Activated naive CD8-positive, alpha-beta T cell treated with anti-CD3 and anti-CD28 coated beads, Interleukin-2, amount 50 U/mL, for 24 hours (primary cell): Measurements from ENCODE around the gene FANCI.

ENCODE experiments used
- ATAC-seq: fragments of 150-1000 bp; cut with Tn5 transposase; one replicate; pipeline ENCODE4 v1.10.0; 2021
- DNase-seq: peaks from one replicate; pipeline ENCODE4 v3.0.0; 2021
- H3K27ac Mint-ChIP-seq: one replicate; pipeline ENCODE4 v1.8.0; 2021; ENCODE audit warnings: mild to moderate bottlenecking, mixed read lengths
- H3K27me3 Mint-ChIP-seq: one replicate; pipeline ENCODE4 v1.8.0; 2021; ENCODE audit warnings: mixed read lengths
- H3K36me3 Mint-ChIP-seq: one replicate; pipeline ENCODE4 v1.8.0; 2021; ENCODE audit warnings: low read depth, mixed read lengths
- H3K4me1 Mint-ChIP-seq: one replicate; pipeline ENCODE4 v1.8.0; 2021; ENCODE audit warnings: mixed read lengths
- H3K4me3 Mint-ChIP-seq: one replicate; pipeline ENCODE4 v1.8.0; 2021; ENCODE audit warnings: mild to moderate bottlenecking, moderate library complexity, mixed read lengths
- H3K9me3 Mint-ChIP-seq: one replicate; pipeline ENCODE4 v1.8.0; 2021; ENCODE audit warnings: mixed read lengths

Gene FANCI

DNA sequence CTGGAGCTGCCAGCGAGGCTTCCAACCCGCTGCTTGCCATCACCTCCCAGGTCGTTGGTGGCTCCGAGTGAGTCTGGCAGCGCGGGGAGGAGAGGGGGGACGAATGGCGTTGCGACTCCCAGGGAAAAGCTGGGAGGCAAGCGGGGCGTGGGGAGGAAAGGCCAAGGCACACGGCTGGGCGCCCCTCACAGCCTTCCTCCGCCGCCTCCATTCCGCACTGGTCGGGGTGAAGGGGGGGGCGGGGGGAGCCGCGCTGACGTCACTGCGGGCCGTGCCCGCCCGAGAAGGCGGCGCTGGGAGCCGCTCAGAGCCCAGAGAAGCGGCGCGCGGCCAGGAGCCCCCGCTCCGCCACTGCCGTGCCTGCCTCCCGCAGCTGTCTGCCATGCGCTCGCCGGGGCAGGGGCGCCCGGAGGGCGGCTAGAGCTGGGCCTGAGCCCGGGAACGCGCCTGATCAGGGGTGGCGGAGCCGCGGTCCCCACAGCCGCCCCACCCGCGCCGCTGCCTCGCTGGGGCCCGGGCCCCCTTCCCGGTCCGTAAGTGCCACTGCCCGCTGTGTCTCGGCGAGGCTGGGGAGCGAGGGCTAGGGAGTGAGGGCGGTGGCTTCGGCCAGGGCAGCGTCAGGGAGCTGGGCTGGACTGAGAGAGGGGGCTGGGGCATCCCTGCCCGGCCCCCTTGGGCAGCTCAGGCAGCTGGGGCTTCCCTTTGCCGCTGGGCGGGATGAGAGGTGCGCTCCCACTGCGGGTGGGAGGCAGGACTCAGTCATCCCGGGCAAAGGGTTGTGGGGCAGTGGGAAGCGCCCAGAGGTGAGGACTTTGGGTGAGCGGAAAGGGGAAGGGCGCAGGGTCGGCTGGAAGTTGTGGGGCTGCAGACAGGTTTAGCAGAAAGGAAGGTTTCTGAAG, 118.7 kb downstream of the FANCI start:
- Mint-ChIP-seq H3K36me3 (no peaks in the 10 kb centered on the region), H3K4me3 (no peak overlapping the region), H3K27ac (no peak overlapping the region), H3K27me3 (peaks cover 84% of the 10 kb centered on the region), H3K9me3 (no peaks in the 10 kb centered on the region), H3K4me1 (peaks cover 25% of the 10 kb centered on the region)
- DNase-seq (no peak), ATAC-seq (no peak)

DNA sequence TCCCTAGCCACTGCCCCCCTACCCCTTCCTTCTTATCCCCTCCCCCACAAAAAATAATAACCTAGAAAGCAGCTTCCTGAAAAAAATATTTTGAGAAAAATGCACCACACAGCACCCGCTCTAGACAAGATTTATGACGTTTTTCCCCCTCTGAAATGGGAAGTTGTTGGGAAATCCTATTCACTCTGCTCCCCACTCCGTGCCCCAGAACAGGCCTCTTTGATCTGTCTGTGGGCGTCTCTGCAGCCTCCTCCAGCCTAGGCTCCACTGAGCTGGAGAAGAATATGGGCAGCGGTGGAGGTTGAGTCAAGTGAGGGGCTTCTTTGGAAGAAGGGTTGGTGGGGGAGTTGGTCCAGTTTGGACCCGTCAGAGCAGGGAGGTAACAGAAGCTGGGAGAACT, 119.4 kb downstream of the FANCI start:
- H3K27ac Mint-ChIP-seq, result no peak overlapping the region
- no peak overlapping the region for H3K4me3 Mint-ChIP-seq
- H3K9me3 Mint-ChIP-seq, result no peaks in the 10 kb centered on the region
- peaks cover 77% of the 10 kb centered on the region for H3K27me3 Mint-ChIP-seq
- ATAC-seq (no peak), DNase-seq (no peak)
- no peaks in the 10 kb centered on the region for H3K36me3 Mint-ChIP-seq
- peaks cover 25% of the 10 kb centered on the region for H3K4me1 Mint-ChIP-seq

DNA sequence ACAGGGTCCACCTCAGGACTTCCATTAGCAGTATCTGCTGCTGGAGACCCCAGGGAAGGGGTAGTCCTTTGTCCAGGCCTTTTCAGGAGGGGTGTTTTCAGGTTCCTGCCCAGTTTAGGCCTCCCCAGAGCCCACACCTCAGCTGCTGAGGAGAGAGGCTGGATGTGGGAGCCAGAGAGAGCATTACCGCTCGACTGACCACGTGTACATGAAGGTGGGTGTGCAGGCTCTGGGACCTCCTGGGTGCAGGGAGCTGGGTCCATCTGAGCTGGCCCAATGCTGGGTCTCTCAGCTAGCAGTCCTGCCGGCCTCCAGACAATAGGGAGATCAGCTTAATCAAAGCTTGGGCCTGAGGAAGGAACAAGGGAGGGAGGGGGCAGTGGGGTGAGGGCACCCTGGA, 120.0 kb downstream of the FANCI start:
- no peak for DNase-seq
- Mint-ChIP-seq H3K9me3 (no peaks in the 10 kb centered on the region), H3K27me3 (peaks cover 82% of the 10 kb centered on the region)

DNA sequence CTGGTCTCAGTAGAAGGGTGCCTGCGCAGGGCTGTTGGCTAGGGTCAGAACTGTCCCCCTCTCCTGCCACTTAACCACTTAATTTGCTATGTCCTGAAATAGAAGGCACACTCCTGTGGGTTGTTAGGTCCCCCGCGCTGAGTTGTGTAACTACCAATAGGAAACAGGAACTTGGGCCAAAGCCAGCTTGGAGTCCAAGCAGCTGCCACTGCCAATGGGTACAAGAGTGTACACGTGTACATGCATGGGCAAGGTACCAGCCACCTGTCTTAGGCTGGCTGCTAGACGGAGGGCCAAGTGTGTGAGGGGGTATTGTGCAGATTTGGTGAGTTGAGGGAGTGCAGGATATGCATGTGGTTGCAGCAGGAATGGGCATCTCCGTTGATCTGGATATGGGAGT, 120.6 kb downstream of the FANCI start:
- H3K27me3 Mint-ChIP-seq, result peaks cover 85% of the 10 kb centered on the region
- no peaks in the 10 kb centered on the region for H3K9me3 Mint-ChIP-seq
- H3K4me3 Mint-ChIP-seq, result no peak overlapping the region
- peaks cover 16% of the 10 kb centered on the region for H3K4me1 Mint-ChIP-seq
- DNase-seq, result no peak
- no peak for ATAC-seq
- H3K36me3 Mint-ChIP-seq, result no peaks in the 10 kb centered on the region
- H3K27ac Mint-ChIP-seq, result no peak overlapping the region

More for the DNA sequence above, 120.0 kb downstream of the FANCI start:
- Mint-ChIP-seq H3K27ac (no peak overlapping the region), H3K4me3 (no peak overlapping the region), H3K4me1 (peaks cover 19% of the 10 kb centered on the region), H3K36me3 (no peaks in the 10 kb centered on the region)
- no peak for ATAC-seq

DNA sequence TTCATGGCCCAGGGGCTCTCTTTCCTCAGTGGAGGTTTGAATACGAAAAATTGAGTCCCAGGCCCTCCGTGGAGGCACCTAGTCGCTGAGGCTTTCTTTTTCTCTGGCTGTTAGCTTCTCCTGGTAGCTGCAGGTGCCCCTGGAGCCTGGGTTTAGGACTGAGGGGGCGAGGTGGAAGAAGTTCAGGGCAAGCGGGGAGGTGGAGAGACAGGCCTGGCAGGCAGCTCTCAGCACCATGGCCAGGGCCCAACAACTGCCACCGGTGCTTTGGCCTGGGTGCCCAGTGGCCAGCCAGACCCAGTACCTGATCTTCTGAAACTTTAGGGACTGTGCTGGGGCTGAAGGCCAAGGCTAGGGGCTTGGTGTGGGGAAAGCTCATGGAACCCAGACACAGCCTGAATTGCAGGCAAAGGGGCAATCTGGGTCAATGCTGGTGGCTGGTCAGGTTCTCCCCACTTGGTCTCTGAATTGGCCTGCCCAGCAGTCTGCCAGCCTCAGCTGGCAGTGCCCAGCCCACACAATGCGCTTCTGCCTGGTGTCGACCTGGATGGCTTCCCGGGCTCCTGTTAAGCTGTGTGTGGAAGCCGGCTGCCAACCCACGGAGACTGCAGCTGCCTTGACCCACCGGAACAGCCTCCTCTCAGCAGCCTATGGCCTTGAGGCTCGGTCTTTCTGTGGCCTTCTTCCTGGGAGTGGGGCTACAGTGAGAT, 121.1 kb downstream of the FANCI start:
- no peak overlapping the region for H3K27ac Mint-ChIP-seq
- no peak overlapping the region for H3K4me3 Mint-ChIP-seq
- ATAC-seq, result no peak
- H3K4me1 Mint-ChIP-seq, result peaks cover 16% of the 10 kb centered on the region
- no peaks in the 10 kb centered on the region for H3K36me3 Mint-ChIP-seq
- H3K27me3 Mint-ChIP-seq, result peaks cover 85% of the 10 kb centered on the region
- H3K9me3 Mint-ChIP-seq, result no peaks in the 10 kb centered on the region
- no peak for DNase-seq

DNA sequence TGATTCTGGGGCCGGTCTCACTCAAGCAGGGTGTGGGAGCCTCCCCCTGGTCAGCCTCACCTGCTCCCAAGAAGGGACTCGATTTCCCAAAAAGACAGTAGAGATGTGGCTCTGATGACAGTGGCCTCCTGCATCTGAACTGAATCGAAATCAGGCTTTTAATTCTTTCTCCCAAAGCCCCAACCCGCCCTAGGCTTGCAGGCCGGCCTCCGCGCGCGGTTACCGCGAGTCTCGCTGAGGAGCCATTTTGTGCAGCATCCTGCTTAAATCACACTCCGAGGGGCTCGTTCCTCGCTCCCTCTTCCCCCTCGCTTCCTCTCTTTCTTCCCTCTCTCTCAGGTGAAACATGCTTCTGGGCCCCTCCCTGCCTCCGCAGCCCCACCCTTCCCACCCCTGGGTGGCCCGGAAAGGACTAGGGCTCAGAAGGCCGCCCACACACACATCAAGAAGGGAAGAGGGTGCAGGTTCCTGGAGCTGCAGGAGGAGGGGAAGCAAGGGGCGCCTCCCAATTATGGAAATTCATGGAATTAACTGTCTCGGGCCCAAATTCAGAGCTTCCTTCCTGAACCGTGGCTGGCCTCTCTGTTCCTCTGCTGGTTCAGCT, 121.8 kb downstream of the FANCI start:
- DNase-seq (no peak), ATAC-seq (no peak)
- no peak overlapping the region for H3K4me3 Mint-ChIP-seq
- H3K4me1 Mint-ChIP-seq, result peaks cover 18% of the 10 kb centered on the region
- no peak overlapping the region for H3K27ac Mint-ChIP-seq
- no peaks in the 10 kb centered on the region for H3K36me3 Mint-ChIP-seq
- peaks cover 86% of the 10 kb centered on the region for H3K27me3 Mint-ChIP-seq
- no peaks in the 10 kb centered on the region for H3K9me3 Mint-ChIP-seq
